IMR-90 (cell line): ENCODE results near the gene MOV10L1. TPM values are rescaled to one million over a fixed set of nuclear protein-coding genes. Genes with fewer than 3 reads are reported as not detected.

Experiments
- ATAC-seq: fragments of 200-7000 bp; cut with Tn5 transposase; 2 replicates; pipeline ENCODE4 v1.9.1; 2020; ENCODE audit warnings: low read depth, mild to moderate bottlenecking, moderate library complexity
- BruUV-seq: library from RNA; stranded (reverse); fragments of 400-500 nt; replicated peaks from 2 replicates; lab custom pipeline; 2021; lab: Mats Ljungman, UMichigan
- CTCF ChIA-PET: fragments of 300-600 bp; formaldehyde crosslinking; extraction: SDS; loops from one replicate; lab custom pipeline; 2021; ENCODE audit warnings: antibody characterized with exemption; lab: Yijun Ruan, JAX
- POLR2A ChIA-PET: fragments of 300-600 bp; sonication (Branson Sonifier 250); formaldehyde crosslinking; loops from one replicate; lab custom pipeline; 2022; ENCODE audit warnings: antibody characterized with exemption; ENCODE audit not compliant: unreplicated experiment; lab: Charles Lee
- DNase-seq: peaks from one replicate; pipeline ENCODE4 v3.0.0; 2013
- H2AFZ ChIP-seq: replicated peaks from 2 replicates; pipeline ENCODE3; 2013; ENCODE audit warnings: low read length, mild to moderate bottlenecking; ENCODE audit not compliant: poor library complexity
- H2AK5ac ChIP-seq: 2 replicates; pipeline ENCODE4 v1.6.1; 2013; ENCODE audit warnings: low read depth, low read length, inconsistent platforms
- H2AK9ac ChIP-seq: replicated peaks from 2 replicates; pipeline ENCODE3; 2013; ENCODE audit warnings: mild to moderate bottlenecking, low read depth, low read length, moderate library complexity; ENCODE audit not compliant: poor library complexity
- H2BK120ac ChIP-seq: 2 replicates; pipeline ENCODE4 v1.6.1; 2013; ENCODE audit warnings: low read depth, low read length, inconsistent platforms
- H2BK15ac ChIP-seq: 3 replicates; pipeline ENCODE4 v1.6.1; 2013; ENCODE audit warnings: low read depth, low read length, inconsistent platforms
- H2BK20ac ChIP-seq: 2 replicates; pipeline ENCODE4 v1.6.1; 2013; ENCODE audit warnings: low read depth, mild to moderate bottlenecking, inconsistent platforms, low read length, moderate library complexity
- H2BK5ac ChIP-seq: 2 replicates; pipeline ENCODE4 v1.6.1; 2013; ENCODE audit warnings: mild to moderate bottlenecking, low read depth, low read length, inconsistent platforms; ENCODE audit not compliant: poor library complexity, severe bottlenecking
- H3K14ac ChIP-seq: replicated peaks from 2 replicates; pipeline ENCODE4 v1.6.1; 2013; ENCODE audit warnings: low read depth, low read length, inconsistent platforms
- H3K18ac ChIP-seq: 2 replicates; pipeline ENCODE4 v1.6.1; 2013; ENCODE audit warnings: low read depth, low read length, control low read depth
- H3K23ac ChIP-seq: 2 replicates; pipeline ENCODE4 v1.6.1; 2013; ENCODE audit warnings: low read depth, low read length, inconsistent platforms
- H3K27ac ChIP-seq: 2 replicates; pipeline ENCODE4 v1.5.1; 2013; ENCODE audit warnings: mild to moderate bottlenecking, control low read depth, low read length; ENCODE audit not compliant: insufficient read depth
- H3K27me3 ChIP-seq: 2 replicates; pipeline ENCODE4 v1.6.1; 2013; ENCODE audit warnings: low read length; ENCODE audit not compliant: control insufficient read depth, insufficient read depth
- H3K36me3 ChIP-seq: 2 replicates; pipeline ENCODE4 v1.6.1; 2013; ENCODE audit warnings: low read length, mixed read lengths; ENCODE audit not compliant: control insufficient read depth, insufficient read depth
- H3K4ac ChIP-seq: 2 replicates; pipeline ENCODE4 v1.6.1; 2013; ENCODE audit warnings: low read depth, low read length, inconsistent platforms
- H3K4me1 ChIP-seq: 2 replicates; pipeline ENCODE4 v1.6.1; 2013; ENCODE audit warnings: low read length, mixed read lengths; ENCODE audit not compliant: control insufficient read depth, insufficient read depth
- H3K4me2 ChIP-seq: 2 replicates; pipeline ENCODE4 v1.6.1; 2013; ENCODE audit warnings: low read depth, mild to moderate bottlenecking, control low read depth, low read length, moderate library complexity
- H3K4me3 ChIP-seq: 2 replicates; pipeline ENCODE4 v1.5.1; 2013; ENCODE audit warnings: low read depth, mild to moderate bottlenecking, control low read depth, low read length, moderate library complexity; ENCODE audit not compliant: insufficient read depth
- H3K56ac ChIP-seq: 2 replicates; pipeline ENCODE4 v1.6.1; 2013; ENCODE audit warnings: low read length, inconsistent platforms; ENCODE audit not compliant: insufficient read depth; ENCODE audit errors: extremely low read depth
- H3K79me1 ChIP-seq, 2 experiments: 2 replicates each; pipeline ENCODE4 v1.6.1; 2013; ENCODE audit warnings: low read length in 2 of 2, inconsistent platforms in 1 of 2, low read depth in 1 of 2
- H3K9ac ChIP-seq: 2 replicates; pipeline ENCODE4 v1.6.1; 2013; ENCODE audit warnings: low read depth, low read length, control low read depth
- H3K9me1 ChIP-seq: 2 replicates; pipeline ENCODE4 v1.6.1; 2013; ENCODE audit warnings: low read length, inconsistent platforms; ENCODE audit not compliant: insufficient read depth
- H3K9me3 ChIP-seq: 2 replicates; pipeline ENCODE4 v1.6.1; 2013; ENCODE audit warnings: low read length; ENCODE audit not compliant: control insufficient read depth, insufficient read depth
- H4K20me1 ChIP-seq: 2 replicates; pipeline ENCODE4 v1.6.1; 2013; ENCODE audit warnings: low read length, inconsistent platforms; ENCODE audit not compliant: insufficient read depth
- H4K5ac ChIP-seq: 2 replicates; pipeline ENCODE4 v1.6.1; 2013; ENCODE audit warnings: mild to moderate bottlenecking, low read depth, low read length, control low read depth
- H4K8ac ChIP-seq, 2 experiments: 2 replicates each; pipeline ENCODE4 v1.6.1; 2013; ENCODE audit warnings: low read depth in 2 of 2, low read length in 2 of 2, control low read depth in 1 of 2, inconsistent platforms in 1 of 2
- H4K91ac ChIP-seq: 2 replicates; pipeline ENCODE4 v1.6.1; 2013; ENCODE audit warnings: low read depth, low read length, inconsistent platforms; ENCODE audit not compliant: insufficient read depth
- FOS ChIP-seq: fragments of 150-350 bp; IDR thresholded peaks from 2 replicates; pipeline ENCODE4 v1.6.1; 2016; ENCODE audit warnings: low read depth, low read length
- MAZ ChIP-seq: IDR thresholded peaks from 2 replicates; pipeline ENCODE4 v1.6.1; 2012; ENCODE audit warnings: low read depth, mild to moderate bottlenecking, low read length, improper control_type of control experiment, moderate library complexity, borderline replicate concordance
- MXI1 ChIP-seq: IDR thresholded peaks from 2 replicates; pipeline ENCODE4 v1.6.1; 2012; ENCODE audit warnings: low read depth, mild to moderate bottlenecking, low read length, moderate library complexity, borderline replicate concordance
- RCOR1 ChIP-seq: IDR thresholded peaks from 2 replicates; pipeline ENCODE4 v1.6.1; 2012; ENCODE audit warnings: mild to moderate bottlenecking, low read length, improper control_type of control experiment; ENCODE audit not compliant: insufficient replicate concordance
- SMC3 ChIP-seq: fragments of 150-350 bp; IDR thresholded peaks from 2 replicates; pipeline ENCODE4 v1.6.1; 2016; ENCODE audit warnings: low read depth, mild to moderate bottlenecking, antibody characterized with exemption, low read length, moderate library complexity
- WGBS, 2 experiments: methylation state at CpG; one replicate each; pipeline versions ENCODE4 v1.1.5 to v1.1.7; 2013; ENCODE audit warnings: missing lambda C conversion rate in 2 of 2; ENCODE audit not compliant: insufficient read length in 1 of 2; ENCODE audit errors: extremely low coverage in 2 of 2; 5-methylcytosine and 5-hydroxymethylcytosine counted together
- dilution Hi-C: fragments of 300-500 bp; cut with HindIII; formaldehyde crosslinking; loops from one replicate; pipeline ENCODE4 v1.14.3; 2018; ENCODE audit warnings: low sequenced_read_pairs; ENCODE audit not compliant: unreplicated experiment
- in situ Hi-C: fragments of 300-500 bp; cut with MboI; formaldehyde crosslinking; loops from 3 replicates; pipeline ENCODE4 v1.14.3; 2019; ENCODE audit warnings: low sequenced_read_pairs, inconsistent platforms, mixed read lengths
- intact Hi-C: fragments of 100-400 bp; cut with micrococcal nuclease; formaldehyde crosslinking; loops from 2 replicates; pipeline ENCODE4 v1.10.0; 2022
- polyA plus RNA-seq, 3 experiments: library from polyadenylated mRNA; depleted of rRNA; stranded (reverse); fragments of >200 nt; gene quantifications; 2 replicates each; pipeline ENCODE4 v1.2.3, GENCODE V29; 2012; ENCODE audit warnings: low replicate concordance in 1 of 3
- total RNA-seq: library from RNA; depleted of rRNA; stranded (reverse); fragments of >200 nt; gene quantifications from 2 replicates; pipeline ENCODE4 v1.2.3, GENCODE V29; 2012
- TF ChIP-seq, protein P1 (sequence below): conservative IDR thresholded peaks from 2 replicates; pipeline ENCODE4 v1.5.1; 2012; ENCODE audit warnings: mild to moderate bottlenecking, low read depth, low read length, improper control_type of control experiment

The MOV10L1 gene
- total and polyA plus RNA-seq, 2 of the 4 experiments (the other 2 are of a cell fraction), result 0.72 to 1.4 TPM

DNA sequence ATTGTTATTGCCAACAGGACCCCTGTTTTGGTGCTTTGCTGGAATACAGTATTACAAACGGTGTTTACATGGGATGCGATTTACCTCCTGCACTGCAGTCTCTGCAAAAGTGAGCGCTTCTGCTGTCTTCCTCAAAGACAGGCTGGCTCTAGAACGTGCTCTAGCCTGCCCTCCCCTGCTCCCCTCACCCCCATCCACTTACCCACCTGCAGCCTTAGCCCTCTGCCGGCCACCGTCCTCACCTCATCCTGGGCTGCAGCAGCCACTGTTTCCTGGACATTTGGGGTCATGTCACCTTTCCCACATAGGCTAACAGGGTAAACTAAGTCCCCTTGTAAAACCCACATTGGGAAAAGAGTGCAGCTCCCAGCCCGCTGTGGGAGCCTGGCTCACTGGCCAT is 71.1 kb downstream of the MOV10L1 start:
- Histone ChIP-seq H2BK15ac (no peak overlapping the region), H3K79me1 (no peaks in the 10 kb centered on the region), H3K23ac (no peak overlapping the region), H3K9me3 (no peaks in the 10 kb centered on the region), H4K8ac (no peak overlapping the region), H2BK5ac (no peak overlapping the region), H3K4me2 (no peak overlapping the region), H3K56ac (no peak overlapping the region), H4K20me1 (no peaks in the 10 kb centered on the region), H3K9ac (no peak overlapping the region), H2AK9ac (no peak overlapping the region), H3K4ac (no peak overlapping the region), H3K14ac (no peak overlapping the region), H2AK5ac (no peak overlapping the region), H3K36me3 (peaks cover 23% of the 10 kb centered on the region), H3K27me3 (no peaks in the 10 kb centered on the region), H3K9me1 (no peaks in the 10 kb centered on the region), H2BK20ac (no peak overlapping the region), H4K5ac (no peak overlapping the region), H4K91ac (no peak overlapping the region), H3K27ac (no peak overlapping the region), H3K4me3 (no peak overlapping the region), H3K4me1 (no peaks in the 10 kb centered on the region), H2AFZ (no peak overlapping the region), H2BK120ac (no peak overlapping the region), H3K18ac (no peak overlapping the region)
- ATAC-seq (no peak), DNase-seq (no peak)
- dilution Hi-C loops (no loop called here), intact Hi-C loops (no loop called here), in situ Hi-C loops (no loop called here)
- 81% methylated on average over 3 of the region's 7 CpGs; no CpG with 5 or more reads in 1 of the 2 experiments for WGBS, 2 experiments
- no TSS peak for BruUV-seq
- ChIA-PET CTCF (no interaction called here), POLR2A (no interaction called here)
- no peak for TF ChIP-seq RCOR1
- TF ChIP-seq MAZ, result no peak
- TF ChIP-seq, protein P1, sequence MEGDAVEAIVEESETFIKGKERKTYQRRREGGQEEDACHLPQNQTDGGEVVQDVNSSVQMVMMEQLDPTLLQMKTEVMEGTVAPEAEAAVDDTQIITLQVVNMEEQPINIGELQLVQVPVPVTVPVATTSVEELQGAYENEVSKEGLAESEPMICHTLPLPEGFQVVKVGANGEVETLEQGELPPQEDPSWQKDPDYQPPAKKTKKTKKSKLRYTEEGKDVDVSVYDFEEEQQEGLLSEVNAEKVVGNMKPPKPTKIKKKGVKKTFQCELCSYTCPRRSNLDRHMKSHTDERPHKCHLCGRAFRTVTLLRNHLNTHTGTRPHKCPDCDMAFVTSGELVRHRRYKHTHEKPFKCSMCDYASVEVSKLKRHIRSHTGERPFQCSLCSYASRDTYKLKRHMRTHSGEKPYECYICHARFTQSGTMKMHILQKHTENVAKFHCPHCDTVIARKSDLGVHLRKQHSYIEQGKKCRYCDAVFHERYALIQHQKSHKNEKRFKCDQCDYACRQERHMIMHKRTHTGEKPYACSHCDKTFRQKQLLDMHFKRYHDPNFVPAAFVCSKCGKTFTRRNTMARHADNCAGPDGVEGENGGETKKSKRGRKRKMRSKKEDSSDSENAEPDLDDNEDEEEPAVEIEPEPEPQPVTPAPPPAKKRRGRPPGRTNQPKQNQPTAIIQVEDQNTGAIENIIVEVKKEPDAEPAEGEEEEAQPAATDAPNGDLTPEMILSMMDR, result no peak
- TF ChIP-seq FOS, result no peak
- no peak for TF ChIP-seq MXI1
- TF ChIP-seq SMC3, result no peak
